GM21381 (cell line): ENCODE measurements around the gene SLC22A7.
"Not testable (repeated sequence)": the region's sequence is repeated elsewhere in the genome, so short reads cannot be mapped to it uniquely, and the experiment has no call there.

Experiments
- ATAC-seq: cut with Tn5 transposase; IDR thresholded peaks from one replicate; pipeline ENCODE4 v1.9.1; 2021; ENCODE audit warnings: mild to moderate bottlenecking, moderate library complexity; ENCODE audit not compliant: unreplicated experiment

The SLC22A7 gene

DNA sequence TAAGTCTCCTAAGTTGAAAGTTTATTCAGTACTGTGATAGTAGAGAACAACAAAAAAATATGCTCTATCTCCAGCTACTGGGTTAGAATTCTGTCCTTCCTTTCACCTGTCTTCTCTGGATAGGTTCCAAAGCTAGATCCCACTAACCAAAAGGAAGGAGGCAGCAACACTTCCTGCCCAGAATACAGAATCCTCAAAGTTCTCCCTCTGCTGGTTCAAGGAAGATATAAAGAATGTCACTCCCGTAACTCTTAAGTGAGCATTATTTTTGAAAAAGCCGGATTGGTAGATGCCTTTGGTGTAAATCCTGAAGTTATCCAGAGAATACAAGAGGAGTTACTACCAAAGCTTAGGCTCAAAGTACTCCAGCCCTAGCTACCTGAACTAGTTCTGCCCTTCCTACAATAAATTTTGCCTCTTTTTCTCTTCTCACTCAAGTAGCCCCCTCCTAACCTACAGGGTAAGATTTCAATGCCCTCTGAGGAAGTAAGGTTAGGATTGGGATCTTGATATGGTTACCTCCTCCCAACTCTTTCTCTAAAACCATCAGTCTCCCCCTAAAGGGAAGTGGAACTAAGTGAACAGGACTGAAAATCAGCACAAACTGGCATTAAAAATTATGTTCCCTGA is 36.5 kb downstream of the SLC22A7 start:
- ATAC-seq, result no peak

- ATAC-seq, result no peak
Measured at GRCh38 chr6:43335469-43335868, 37.4 kb downstream of the SLC22A7 start.

DNA sequence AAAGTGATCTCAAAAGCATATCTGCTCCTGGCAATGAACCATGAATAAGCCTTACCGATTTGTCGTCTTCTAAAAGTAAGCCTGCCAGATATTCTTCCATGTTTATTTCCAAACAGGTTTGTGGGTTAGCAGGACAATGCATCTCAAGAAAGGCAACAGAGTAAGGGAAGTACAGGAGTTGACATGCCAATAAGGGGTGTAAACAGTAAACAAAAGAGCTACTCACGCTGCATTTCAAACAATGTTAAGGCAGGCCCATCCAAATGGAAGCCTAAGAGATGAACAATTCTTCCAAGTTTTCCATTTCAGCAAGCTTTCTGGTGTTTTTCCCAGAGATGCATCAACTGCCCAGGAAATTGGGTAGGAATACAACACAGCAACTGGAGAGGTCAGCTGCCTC is 38.3 kb downstream of the SLC22A7 start:
- no peak for ATAC-seq

DNA sequence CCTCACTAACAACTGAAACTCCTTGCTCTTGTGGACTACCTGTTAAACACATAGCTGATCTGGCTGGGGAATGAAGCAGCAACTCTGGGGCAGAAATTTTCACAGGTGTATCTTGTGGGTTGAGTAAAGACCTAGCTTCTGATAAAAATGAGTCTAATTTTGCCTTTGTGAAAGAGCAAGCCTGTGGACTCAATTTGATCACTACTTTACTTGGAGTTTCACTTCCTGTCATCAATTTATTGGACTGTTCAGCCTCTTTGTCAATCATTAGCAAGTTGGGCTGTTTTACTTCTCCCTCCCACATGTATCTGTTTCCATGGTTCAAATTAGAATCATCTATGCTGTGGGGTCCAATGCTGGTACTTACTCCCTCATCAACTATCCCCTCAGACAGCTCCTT is 40.2 kb downstream of the SLC22A7 start:
- ATAC-seq, result no peak

DNA sequence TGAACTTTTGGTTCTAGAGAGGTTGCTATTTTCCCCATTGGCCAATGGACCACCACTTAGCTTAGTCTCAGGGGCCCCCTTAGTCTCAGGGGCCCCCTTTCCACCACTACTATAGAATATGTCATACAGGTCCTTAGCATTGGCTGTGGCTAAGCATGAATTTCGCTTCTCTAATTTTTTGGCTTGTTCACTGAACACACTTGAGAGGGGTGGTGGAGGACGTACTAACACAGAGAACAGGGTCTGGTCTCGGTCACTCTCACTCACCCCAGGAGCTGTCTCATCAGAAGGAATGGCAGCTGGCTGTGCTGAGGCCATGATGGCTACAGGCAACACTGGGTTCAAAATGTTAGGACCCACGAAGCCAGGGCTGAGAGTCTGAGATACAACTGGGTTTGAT is 41.1 kb downstream of the SLC22A7 start:
- peak; percentile 77 for ATAC-seq

- ATAC-seq, result not testable (repeated sequence)
Measured at GRCh38 chr6:43346243-43346642, 48.2 kb downstream of the SLC22A7 start.

GRCh38 chr6:43347021-43347420 is 49.0 kb downstream of the SLC22A7 start:
- ATAC-seq, result no peak

GRCh38 chr6:43347444-43347843 is 49.4 kb downstream of the SLC22A7 start:
- no peak for ATAC-seq

- ATAC-seq, result not testable (repeated sequence)
Measured at GRCh38 chr6:43351951-43352350, 53.9 kb downstream of the SLC22A7 start.
